Omental fat pad (tissue), 4 donors: ENCODE results near the gene GRID1. TPM values are rescaled to one million over a fixed set of nuclear protein-coding genes. Genes with fewer than 3 reads are reported as not detected.
"Not testable (repeated sequence)": the region's sequence is repeated elsewhere in the genome, so short reads cannot be mapped to it uniquely, and the experiment has no call there.

ENCODE experiments used
- ATAC-seq: fragments of 150-250 bp; one replicate; pipeline ENCODE4 v1.9.1; 2016; ENCODE audit warnings: mild to moderate bottlenecking, moderate library complexity; ENCODE audit not compliant: low FRiP score
- DNase-seq: peaks from one replicate; pipeline ENCODE4 v3.0.0-alpha.2; 2019; ENCODE audit warnings: low spot score
- total RNA-seq, 4 donors: library from RNA; depleted of rRNA; stranded (reverse); fragments of >200 nt; gene quantifications; one replicate each; pipeline ENCODE4 v1.1.0, GENCODE V29; 2016
- TF ChIP-seq, protein P1 (sequence below), 3 donors: fragments of 450-650 bp; IDR thresholded peaks; one replicate each; pipeline ENCODE4 v1.5.1; 2016 to 2017; ENCODE audit warnings: antibody characterized with exemption in 3 of 3, mild to moderate bottlenecking in 3 of 3, moderate library complexity in 2 of 3

GRID1 gene
- total RNA-seq, 4 donors from 2014 or later: 1.5 to 3.5 (median 2.4) TPM

DNA sequence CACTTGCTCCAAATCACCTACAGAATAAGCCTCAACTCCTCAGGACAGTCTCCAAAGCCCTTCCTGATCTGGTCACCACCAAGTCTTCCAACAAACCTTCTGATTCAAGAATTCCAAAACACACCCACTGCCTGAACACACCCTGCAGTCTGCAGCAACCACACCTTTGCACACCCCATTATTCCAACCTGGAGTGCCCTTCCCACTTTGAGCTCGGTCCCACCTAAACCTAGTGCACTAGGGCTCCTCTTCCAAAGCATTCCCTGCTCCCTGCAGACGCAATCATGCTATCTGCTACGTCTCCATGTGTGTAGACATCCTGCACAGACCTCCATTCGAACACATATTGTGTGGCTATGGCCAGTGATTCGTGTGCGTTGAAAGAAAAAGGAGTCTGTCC lies 289.3 kb downstream of the GRID1 start:
- TF ChIP-seq, protein P1, sequence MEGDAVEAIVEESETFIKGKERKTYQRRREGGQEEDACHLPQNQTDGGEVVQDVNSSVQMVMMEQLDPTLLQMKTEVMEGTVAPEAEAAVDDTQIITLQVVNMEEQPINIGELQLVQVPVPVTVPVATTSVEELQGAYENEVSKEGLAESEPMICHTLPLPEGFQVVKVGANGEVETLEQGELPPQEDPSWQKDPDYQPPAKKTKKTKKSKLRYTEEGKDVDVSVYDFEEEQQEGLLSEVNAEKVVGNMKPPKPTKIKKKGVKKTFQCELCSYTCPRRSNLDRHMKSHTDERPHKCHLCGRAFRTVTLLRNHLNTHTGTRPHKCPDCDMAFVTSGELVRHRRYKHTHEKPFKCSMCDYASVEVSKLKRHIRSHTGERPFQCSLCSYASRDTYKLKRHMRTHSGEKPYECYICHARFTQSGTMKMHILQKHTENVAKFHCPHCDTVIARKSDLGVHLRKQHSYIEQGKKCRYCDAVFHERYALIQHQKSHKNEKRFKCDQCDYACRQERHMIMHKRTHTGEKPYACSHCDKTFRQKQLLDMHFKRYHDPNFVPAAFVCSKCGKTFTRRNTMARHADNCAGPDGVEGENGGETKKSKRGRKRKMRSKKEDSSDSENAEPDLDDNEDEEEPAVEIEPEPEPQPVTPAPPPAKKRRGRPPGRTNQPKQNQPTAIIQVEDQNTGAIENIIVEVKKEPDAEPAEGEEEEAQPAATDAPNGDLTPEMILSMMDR (IDR thresholded peaks at IDR 0.05): no peak
- DNase-seq: no peak
- no peak for ATAC-seq

DNA sequence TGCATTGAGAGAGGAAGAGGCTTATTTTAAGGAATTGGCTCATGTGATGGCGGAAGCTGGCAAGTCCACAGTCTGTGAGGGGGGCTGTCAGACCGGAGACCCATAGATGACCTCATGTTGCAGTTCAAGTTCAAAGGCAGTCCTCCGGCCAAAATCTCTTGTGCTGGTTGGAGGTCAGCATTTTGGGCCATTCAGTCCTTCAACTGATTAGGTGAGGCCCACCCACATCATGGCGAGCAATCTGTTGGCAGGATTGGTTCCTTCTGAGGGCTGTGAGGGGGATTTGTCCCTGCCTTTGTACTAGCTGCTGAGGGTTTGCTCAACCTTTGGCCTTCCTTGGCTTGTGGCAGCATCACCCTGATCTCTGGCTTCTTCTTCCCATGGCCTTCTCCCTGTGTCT lies 290.1 kb downstream of the GRID1 start:
- not testable (repeated sequence) for ATAC-seq, DNase-seq

DNA sequence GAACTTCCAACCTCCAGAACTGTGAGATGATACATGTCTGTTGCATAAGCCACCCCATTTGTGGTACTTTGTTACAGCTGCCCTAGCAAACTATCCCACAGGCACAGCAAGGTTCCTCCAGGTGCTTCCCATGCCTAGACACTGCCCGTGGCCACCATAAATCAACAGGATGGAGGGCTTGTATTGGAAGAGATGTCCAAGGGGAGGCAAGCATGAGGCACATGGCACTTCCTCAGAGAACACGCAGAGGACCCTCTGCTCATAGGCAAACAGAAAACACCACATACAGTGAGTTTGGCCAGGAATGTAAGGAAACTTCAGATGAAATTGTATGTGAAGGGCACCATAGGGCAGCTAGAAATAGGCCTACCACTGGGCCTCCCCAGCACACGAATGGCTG lies 291.1 kb downstream of the GRID1 start:
- ATAC-seq: no peak
- TF ChIP-seq, protein P1 (IDR thresholded peaks at IDR 0.05): no peak
- no peak for DNase-seq

DNA sequence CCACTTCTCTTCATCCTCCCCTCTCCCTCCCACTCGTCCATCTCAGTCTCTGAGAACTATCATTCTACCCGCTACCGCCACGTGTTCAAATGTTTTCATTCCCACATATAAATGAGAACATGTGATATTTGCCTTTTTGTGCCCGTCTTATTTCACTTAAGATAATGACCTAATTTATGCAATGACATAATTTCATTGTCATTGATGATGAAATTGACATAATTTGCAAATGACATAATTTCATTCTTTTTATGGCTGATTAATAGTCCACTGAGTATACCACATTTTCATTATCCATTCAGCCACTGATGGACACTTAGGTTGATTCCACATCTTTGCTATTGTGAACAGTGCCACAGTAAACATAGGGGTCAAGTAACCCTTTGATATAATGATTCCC lies 292.3 kb downstream of the GRID1 start:
- ATAC-seq: no peak
- TF ChIP-seq, protein P1 (IDR thresholded peaks at IDR 0.05): no peak
- no peak for DNase-seq

DNA sequence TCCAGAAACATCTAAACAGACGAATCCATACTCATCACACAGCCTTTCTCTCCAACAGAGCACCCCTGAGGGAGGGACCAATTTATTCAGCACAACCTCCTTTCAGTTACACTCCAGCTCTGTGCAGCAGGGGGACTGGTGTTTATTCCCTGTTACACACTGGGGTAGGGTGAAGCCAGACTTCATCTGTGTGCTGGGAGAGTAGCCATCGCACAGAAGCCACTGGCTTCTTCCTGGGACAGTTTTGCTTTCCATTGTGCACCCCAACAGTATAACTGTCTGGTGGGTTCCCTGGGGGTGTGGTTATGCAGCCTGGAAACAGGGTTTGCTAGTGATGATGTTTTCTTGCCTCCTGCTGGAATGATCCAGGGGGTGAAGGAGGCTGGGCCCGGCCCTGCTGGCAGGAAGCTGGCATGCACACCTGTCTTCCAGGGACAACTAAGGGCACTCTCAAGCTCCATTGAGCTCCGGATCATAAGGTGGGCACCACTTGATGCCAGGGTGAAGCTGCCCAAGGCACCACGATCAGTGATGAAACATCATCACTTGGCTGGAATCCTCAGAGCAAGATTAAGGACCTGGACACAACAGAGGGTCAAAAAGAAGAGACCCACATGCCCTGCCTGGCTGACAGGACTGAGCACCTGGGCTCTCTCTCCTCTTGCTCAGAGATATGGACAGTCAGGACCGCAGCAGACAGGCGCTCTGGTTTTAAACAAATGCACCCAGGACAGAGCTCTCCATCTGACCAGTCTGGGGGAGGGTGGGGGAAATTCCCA lies 293.2 kb downstream of the GRID1 start:
- ATAC-seq (no peak), DNase-seq (no peak)
- TF ChIP-seq, protein P1 (IDR thresholded peaks at IDR 0.05): no peak

DNA sequence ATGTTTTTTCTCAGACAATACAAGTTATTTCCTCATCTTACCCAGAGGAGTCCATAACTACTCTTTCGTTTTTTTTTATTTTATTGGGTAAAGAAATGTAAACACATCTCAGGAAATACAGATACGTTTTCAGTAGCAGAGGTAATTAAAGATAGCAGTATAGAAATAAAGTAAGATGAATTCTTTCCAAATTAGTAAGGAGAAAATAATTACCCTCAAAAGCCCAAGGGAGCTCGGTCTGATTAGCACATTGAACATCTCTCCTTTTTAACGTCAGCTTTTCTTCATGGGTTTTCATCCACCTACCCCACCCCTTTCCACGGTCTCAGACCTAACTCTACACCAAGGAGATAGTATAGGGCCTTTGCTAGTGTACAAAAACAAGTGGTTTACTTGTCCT lies 294.2 kb downstream of the GRID1 start:
- DNase-seq: no peak
- TF ChIP-seq, protein P1 (IDR thresholded peaks at IDR 0.05): no peak
- ATAC-seq: no peak

DNA sequence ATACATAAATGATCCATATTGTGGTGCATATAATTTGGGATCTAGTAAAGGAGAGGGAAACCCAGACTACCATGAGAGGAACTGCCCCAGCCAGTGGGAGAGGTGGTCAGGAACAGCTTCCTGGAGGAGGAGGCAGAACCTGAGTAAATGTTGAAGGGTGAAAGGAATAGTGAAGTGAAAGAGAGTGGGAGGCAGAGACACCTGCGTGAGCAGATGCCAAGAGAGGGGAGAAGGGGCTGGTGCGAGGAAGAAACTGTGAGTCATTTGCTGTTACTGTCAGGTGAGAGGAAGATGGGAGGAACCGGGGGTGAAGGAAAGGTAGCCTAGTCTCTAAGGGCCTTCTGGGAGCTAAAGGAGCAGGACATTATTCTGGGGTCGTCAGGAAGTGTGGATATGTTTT lies 294.8 kb downstream of the GRID1 start:
- no peak for ATAC-seq
- TF ChIP-seq, protein P1 (IDR thresholded peaks at IDR 0.05): no peak

More for the DNA sequence above, 294.8 kb downstream of the GRID1 start:
- no peak for DNase-seq
